OCI-LY7 (cell line): ENCODE results near the gene PAOX.

Experiments used
- EZH2phosphoT487 ChIP-seq: fragments of 200-600 bp; sonication (generic); IDR thresholded peaks from 2 replicates; pipeline ENCODE4 v1.6.1; 2018; ENCODE audit warnings: low read depth, borderline replicate concordance, mild to moderate bottlenecking, mixed run types, antibody characterized with exemption, low read length, moderate library complexity, mixed read lengths
- TF ChIP-seq, protein P1 (sequence below): fragments of 200-600 bp; sonication (generic); conservative IDR thresholded peaks from 2 replicates; pipeline ENCODE4 v1.5.1; 2014; ENCODE audit warnings: mild to moderate bottlenecking, antibody characterized with exemption, low read length, moderate library complexity, mixed read lengths

GRCh38 chr10:133405272-133405671, 26.2 kb downstream of the PAOX start:
- TF ChIP-seq, protein P1, sequence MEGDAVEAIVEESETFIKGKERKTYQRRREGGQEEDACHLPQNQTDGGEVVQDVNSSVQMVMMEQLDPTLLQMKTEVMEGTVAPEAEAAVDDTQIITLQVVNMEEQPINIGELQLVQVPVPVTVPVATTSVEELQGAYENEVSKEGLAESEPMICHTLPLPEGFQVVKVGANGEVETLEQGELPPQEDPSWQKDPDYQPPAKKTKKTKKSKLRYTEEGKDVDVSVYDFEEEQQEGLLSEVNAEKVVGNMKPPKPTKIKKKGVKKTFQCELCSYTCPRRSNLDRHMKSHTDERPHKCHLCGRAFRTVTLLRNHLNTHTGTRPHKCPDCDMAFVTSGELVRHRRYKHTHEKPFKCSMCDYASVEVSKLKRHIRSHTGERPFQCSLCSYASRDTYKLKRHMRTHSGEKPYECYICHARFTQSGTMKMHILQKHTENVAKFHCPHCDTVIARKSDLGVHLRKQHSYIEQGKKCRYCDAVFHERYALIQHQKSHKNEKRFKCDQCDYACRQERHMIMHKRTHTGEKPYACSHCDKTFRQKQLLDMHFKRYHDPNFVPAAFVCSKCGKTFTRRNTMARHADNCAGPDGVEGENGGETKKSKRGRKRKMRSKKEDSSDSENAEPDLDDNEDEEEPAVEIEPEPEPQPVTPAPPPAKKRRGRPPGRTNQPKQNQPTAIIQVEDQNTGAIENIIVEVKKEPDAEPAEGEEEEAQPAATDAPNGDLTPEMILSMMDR = no peak
- TF ChIP-seq EZH2phosphoT487 = no peak
